Measurements from ENCODE around the gene SLC35G2. TPM values are rescaled to one million over a fixed set of nuclear protein-coding genes. Genes with fewer than 3 reads are reported as not detected.
"Not testable (repeated sequence)": the region's sequence is repeated elsewhere in the genome, so short reads cannot be mapped to it uniquely, and the experiment has no call there.

The SLC35G2 gene
- total RNA-seq, 1 experiment from 2014 or later = 1.1 TPM

DNA sequence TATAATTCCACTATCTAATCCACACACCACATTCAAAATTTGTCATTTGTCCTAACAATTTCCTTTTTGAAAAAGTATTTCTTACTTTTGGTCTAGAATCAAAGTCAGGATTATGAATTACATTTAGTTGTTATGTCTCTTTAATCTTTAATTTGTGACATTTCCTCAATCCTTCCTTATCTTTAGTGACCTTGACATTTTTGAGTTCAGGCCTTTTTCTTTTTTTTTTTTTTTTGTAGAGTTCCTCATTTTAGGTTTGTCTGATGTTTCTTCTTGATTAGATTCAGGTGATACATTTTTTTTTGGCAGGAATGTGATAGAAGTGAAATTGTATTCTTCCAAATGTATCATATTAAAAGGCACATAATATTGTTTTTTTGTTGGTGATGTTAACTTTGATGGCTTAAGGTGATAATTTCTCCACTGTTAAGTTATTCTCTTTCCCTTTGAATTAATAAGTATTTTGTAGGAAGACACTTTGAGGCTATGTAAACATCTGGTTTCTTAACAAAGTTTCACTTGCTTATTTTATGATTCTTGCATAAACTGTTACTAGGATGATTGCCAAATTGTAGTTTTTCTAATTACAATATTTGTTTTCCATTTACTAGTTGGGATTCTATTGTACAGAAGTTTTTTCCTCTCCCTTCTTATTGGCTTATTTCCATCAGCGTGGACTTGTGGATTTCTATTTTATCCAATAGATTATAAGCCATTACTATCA lies 16.3 kb downstream of the SLC35G2 start:
- no peak for DNase-seq (ENCODE audit: low spot score)

- no peak for DNase-seq (ENCODE audit: low spot score)
Measured at GRCh38 chr3:136835813-136836510, 17.0 kb downstream of the SLC35G2 start.

- no peak for DNase-seq (ENCODE audit: low spot score)
Measured at GRCh38 chr3:136836511-136837156, 17.7 kb downstream of the SLC35G2 start.

DNA sequence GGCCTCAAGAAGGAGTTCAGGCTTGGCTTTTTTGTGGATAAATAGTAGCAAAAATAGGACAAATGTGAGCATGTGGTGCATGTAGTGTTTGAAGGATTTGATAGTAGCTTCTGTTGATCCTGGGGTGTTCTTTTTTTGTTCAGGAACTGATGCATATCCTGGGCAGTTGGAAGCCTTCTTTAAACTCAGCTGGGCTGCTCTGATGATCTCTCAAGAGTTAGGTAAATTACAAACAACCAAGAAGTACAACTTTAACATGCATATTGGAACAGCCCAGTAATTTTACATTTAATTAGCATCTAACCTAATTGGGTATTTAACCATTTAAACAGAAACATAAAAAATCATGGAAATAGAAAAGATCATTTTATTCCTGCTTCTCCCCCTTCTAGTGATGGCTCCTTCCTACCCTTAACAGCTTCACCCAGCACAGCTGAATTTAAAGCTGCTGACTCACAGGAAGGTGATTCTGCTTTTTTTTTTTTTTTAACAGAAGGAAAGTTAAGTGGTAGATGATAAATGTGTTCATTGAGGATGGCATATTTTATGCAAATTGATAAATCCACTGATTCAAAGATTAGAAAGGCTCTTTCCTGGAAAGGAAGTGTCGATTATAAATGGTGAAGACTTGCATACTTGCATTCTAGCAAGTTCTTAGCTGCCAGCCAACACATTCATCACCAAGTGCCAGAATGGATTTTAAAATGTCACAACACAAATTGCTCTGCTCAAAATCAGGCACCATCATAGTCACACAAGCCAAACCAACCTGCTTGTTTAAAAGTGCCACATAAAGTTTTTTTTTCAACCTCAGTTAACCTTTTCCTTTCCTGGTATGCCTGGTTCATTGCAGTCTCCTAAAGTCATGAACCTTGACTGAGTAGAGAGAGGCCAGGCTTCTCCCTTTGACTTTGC lies 20.0 kb downstream of the SLC35G2 start:
- no peak for DNase-seq (ENCODE audit: low spot score)

DNA sequence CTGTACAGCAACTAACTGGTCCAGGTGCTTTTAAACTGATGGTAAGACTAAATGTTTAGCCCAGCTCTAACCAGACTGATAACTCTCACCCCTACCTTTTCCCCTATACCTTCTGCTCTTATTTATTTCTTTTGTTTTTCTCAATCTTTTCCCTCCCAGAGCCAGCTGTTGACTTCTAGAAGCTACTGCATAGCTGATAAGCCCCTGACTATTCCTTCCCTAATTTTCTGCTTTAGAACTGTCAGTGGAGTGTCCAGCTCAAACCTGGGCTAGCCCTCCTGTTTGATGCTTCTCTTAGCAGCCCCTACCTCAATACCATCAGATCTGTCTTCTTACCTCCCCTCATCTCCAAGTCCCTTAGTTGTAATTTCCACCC lies 20.6 kb downstream of the SLC35G2 start:
- DNase-seq (ENCODE audit: low spot score) = no peak

GRCh38 chr3:136840252-136840651 lies 21.3 kb downstream of the SLC35G2 start:
- no peak for DNase-seq (ENCODE audit: low spot score)

- no peak for DNase-seq (ENCODE audit: low spot score)
Measured at GRCh38 chr3:136842294-136842693, 23.4 kb downstream of the SLC35G2 start.

- DNase-seq (ENCODE audit: low spot score) = no peak
Measured at GRCh38 chr3:136844724-136845123, 25.8 kb downstream of the SLC35G2 start.

GRCh38 chr3:136852180-136852579 lies 33.3 kb downstream of the SLC35G2 start:
- DNase-seq (ENCODE audit: low spot score) = no peak

DNA sequence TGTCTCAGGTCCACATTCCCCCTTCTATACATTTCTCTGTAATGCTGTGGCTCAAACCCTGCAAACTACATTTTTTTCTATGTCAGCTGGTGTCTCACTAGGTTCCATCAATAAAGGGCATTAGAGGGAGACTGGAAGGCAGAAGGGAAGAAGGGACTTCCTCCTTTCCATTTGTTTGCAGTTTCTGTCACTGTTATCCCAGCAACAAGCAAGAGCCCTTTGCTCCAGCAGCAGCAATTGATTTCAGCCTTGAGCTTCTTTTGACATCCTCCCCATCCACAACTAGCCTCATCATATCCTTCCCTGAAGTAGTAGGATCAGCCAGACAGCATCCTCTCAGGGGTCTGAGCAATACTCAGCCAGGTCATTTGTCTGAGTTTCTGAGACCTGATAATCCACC lies 37.7 kb downstream of the SLC35G2 start:
- DNase-seq (ENCODE audit: low spot score) = no peak

DNA sequence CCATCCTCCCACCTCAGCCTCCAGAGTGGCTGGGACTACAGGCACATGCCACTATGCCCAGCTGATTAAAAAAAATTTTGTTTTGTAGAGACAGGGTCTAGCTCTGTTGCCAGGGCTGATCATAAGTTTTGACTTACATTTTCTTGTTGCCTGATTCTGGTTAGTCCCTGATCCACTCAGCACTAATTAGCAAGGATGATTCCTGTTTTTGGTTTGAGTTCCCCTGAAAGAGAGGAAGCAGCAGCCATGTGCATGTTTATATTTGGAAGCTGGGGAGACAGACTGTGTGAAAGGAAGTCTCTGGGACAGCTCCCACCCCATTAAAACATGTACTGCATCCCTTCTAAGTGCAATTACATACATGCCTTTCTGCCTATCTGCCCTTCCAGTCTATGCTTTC lies 39.5 kb downstream of the SLC35G2 start:
- no peak for DNase-seq (ENCODE audit: low spot score)

- DNase-seq (ENCODE audit: low spot score) = no peak
Measured at GRCh38 chr3:136860541-136860940, 41.6 kb downstream of the SLC35G2 start.

GRCh38 chr3:136861890-136862616 lies 43.1 kb downstream of the SLC35G2 start, which contains the start of gene NCK1:
TSS of gene NCK1 (plus strand) at chr3:136862208. CDS start at chr3:136928002, 65,794 bp downstream.
- peak; percentile 97 for DNase-seq (ENCODE audit: low spot score)

DNA sequence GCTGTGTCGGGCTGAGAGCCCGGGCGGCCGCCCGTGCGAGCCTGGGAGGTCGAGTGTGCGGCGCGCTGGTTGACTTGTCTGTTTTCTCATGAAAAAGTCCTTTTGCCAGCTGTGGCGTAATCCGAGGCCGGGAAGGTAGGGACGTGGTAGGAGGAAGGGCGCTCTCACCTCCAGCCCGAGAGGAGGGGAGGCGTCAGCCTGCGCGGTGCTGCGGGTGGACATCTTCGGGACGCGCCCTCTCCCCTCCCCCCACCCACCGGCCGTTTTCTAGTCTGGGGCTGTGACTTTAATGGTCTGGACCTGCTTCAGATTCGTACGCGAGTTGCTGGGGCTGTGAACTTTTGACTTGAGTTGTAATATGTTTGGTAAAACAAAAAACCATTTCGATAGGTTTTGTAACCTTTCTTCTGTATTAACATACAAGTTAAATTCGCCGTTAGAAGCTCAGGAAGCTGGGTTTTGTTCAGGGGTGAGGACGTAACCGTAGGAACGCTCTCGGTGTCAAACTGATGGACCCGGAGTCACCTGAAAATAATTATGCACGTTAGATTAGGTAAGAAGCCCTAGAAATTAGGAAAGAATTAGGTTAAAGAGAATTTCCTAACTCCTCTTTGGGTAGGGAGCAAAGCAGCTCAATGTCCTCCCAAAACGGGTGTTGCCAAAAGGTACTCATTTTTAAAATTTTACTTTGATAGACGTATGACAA lies 43.8 kb downstream of the SLC35G2 start:
- peak; percentile 47 for DNase-seq (ENCODE audit: low spot score)

GRCh38 chr3:136869282-136869681 lies 50.4 kb downstream of the SLC35G2 start:
- DNase-seq (ENCODE audit: low spot score) = no peak

DNA sequence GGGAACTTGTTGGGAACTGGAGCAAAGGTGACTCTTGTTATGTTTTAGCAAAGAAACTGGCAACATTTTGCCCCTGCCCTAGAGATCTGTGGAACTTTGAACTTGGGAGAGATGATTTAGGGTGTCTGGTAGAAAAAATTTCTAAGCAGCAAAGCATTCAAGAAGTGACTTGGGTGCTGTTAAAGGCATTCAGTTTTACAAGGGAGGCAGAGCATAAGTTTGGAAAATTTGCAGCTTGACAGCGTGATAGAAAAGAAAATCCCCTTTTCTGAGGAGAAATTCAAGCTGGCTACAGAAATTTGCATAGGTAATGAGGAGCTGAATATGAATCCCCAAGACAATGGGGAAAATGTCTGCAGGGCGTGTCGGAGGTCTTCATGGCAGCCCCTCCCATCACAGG lies 53.3 kb downstream of the SLC35G2 start:
- not testable (repeated sequence) for DNase-seq (ENCODE audit: low spot score)

GRCh38 chr3:136879510-136879909 lies 60.6 kb downstream of the SLC35G2 start:
- not testable (repeated sequence) for DNase-seq (ENCODE audit: low spot score)

- no peak for DNase-seq (ENCODE audit: low spot score)
Measured at GRCh38 chr3:136882571-136882970, 63.6 kb downstream of the SLC35G2 start.

DNA sequence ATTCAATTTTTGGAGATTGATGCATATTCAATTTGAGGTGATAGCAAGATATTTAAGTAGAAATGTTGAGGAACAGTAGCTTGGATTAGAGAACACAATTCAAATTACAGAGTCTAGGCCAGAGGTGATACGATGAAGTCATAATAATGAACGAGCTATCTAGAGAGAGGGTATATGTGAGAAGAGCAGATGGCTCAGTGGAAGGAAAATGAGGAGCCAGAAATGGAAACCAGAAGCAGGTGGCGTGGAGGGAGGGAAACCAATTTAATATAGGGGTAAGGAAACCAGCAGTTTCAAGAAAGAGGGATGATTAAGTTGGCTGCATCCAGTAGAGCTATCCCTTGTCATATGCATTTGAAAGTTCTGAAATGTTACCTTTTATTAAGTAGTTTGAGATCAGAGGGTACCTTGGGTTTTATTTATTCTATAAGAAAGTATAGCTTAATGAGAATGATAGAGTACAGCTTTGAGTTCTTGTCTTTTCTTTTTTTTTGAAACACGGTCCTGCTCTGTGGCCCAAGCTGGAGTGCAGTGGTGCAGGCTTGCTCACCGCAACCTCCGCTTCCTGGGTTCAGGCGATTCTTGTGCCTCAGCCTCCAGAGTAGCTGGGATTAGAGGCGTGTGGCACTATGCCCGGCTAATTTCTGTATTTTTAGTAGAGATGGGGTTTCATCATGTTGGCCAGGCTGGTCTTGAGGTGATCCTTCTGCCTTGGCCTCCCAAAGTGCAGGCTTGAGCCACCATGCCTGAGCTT lies 65.2 kb downstream of the SLC35G2 start:
- DNase-seq (ENCODE audit: low spot score) = no peak

Data from HT-29 (cell line).